ENCODE measurements around the gene FOXP2. TPM values are rescaled to one million over a fixed set of nuclear protein-coding genes. Genes with fewer than 3 reads are reported as not detected.
A peak's percentile ranks its signal among the peaks of the same experiment; 100 is the strongest.
"Not testable (repeated sequence)": the region's sequence is repeated elsewhere in the genome, so short reads cannot be mapped to it uniquely, and the experiment has no call there.

The FOXP2 gene
- polyA plus RNA-seq (ENCODE audit: insufficient read length in 10 of 10): 10 to 100 TPM in 5 of 10 donors, 1 to 10 TPM in 5; 5.5 to 14.4 (median 9.7) TPM
- long read RNA-seq, donor 1: 0 reads
- long read RNA-seq, donor 2: 0 reads
- long read RNA-seq, donor 3: 0 reads
- long read RNA-seq, donor 4: 0 reads
- long read RNA-seq, donor 5: 0 reads
- long read RNA-seq, donor 6: 0 reads
- long read RNA-seq, donor 7: 0 reads
- long read RNA-seq, donor 8: 0 reads
- long read RNA-seq, donor 9, partial matches to known transcripts: 0 of 1 reads
- long read RNA-seq, donor 9, other reads (novel, unspliced or antisense): 0 of 1 reads

DNA sequence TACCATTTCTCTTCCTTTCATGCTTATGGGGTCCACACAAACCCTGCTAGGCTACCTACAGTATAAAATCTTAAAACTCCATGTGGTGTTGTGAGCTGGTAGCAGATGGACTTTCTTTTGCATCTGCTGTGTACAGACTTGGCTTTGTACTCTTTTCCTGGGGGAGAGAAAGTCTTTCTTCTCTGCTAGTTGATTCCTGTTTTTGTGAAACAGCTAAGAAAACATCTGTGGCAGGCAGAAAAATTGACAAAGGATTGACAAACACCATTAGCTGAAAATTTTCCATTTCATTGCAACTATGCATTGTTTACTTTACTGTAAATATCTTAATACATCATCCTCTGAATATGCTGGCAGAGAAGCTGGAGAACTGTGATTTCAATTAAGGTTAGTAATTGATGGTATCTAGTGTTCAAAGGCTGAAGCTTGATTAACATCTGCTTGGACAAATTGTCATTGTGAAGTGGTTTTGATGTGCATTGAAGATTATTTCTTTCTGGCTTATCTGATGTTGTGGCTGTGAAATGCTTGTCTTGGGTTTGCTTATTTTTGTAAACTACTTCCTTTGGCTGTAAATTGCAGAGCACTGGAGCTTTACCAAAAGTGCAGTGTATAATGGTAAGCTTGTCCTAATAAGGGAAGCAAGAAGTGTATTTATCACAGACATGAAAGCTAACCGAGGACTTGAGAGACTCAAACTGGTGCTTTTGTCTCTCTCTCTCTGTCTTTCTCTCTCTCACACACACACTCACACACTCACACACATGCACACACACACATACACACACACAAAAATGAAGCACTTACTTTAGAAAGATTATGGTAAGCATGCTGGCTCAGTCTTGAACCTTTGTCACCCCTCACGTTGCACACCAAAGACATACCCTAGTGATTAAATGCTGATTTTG, at the start of gene FOXP2:
Gene FOXP2 (plus strand): TSS at position 660 of the 908 bp plus-strand sequence. CDS start 11,697 bp downstream, outside the sequence.
- peak; percentile 58 to 85 (median 67) for DNase-seq

DNA sequence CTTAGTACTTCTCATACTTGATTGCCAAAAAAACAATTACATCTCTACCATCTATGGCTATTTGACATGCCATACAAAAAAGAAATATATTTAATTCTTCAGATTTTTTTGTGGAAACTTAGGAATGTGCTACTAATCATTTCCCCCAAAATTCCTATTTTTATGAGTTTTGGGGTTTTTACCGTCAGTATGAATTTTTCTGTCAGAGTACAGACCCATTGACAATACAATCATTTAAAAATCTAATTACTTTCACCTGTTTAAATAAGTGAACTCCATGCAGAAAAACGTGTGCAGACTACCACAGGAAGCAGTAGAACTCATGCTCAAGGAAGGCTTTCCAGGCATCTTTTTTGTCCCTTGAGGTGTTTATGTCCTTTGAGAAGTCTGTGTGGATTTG, 48.8 kb upstream of the FOXP2 start:
- DNase-seq: no peak

DNA sequence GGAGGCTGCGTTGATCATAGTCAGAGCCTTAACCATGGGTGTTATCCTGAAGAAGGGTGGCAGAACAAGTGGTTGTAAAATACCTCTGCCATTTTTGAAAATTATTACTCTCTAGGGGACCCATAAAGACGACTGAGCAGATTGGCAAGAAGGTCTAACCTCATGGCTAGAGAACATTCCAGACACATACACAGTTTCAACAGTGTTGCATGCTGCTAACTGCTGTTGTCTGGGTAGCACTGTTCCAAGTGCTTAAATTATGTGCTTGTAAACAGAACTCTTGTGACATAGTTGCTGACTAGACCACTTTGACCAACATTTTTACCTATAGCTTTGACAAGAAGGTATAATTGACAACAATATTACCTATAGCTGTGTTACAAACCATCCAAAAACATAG, 46.1 kb upstream of the FOXP2 start:
- no peak for DNase-seq

DNA sequence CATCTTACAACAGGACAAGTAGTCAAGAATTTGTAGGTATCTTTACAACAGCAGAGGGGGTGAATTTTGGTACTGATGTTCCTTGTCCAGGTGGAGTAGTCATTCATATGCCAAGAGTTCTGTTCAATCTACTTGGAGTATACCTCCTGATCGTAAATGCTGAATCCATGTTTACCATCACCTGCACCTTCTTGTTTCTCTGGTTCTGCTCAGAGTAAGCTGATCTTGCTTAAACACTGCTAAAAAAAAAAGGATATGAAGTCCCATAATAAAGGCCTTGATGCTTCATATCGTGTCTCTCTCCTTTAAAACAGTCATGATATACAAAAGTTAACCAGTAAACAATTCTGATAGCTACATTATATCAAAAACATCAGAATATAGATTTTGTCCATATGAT, 45.3 kb upstream of the FOXP2 start:
- DNase-seq: no peak

DNA sequence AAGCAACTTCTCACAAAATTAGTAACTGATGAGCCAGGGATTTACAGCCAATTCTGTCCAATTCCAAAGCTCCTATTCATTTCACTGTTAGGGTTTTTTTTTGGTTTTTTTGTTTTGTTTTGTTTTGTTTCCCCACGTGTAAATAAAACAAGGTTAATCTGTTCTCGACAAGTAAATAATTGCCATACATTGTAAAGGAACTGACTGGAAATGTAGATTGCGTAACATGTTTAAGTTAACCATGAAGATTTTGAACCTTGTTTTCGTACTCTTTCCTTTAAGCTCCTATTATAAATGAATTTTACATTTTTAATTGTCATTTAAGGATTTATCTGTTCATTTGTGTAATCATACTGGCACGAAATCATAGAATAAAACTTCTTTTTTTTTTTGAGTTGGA, 42.0 kb upstream of the FOXP2 start:
- DNase-seq: no peak

DNA sequence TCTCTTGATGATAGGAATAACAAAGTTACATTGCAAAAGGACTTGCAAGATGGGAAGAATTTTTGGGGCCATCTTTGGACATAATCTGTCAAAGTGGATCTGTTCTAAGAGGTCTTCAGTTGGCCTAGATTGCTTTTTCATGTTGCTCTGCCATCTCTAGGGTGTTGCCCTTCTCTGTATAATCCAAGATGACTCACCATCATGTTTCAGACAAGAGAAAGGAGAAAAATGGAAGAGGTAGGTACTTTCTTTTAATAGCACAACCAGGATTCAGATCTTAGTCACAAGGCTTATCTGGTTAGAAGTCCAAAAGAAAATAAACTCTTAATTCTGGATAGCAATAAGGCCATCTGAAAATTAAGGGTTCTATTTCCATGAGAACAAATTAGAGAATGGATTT, 38.7 kb upstream of the FOXP2 start:
- no peak for DNase-seq

DNA sequence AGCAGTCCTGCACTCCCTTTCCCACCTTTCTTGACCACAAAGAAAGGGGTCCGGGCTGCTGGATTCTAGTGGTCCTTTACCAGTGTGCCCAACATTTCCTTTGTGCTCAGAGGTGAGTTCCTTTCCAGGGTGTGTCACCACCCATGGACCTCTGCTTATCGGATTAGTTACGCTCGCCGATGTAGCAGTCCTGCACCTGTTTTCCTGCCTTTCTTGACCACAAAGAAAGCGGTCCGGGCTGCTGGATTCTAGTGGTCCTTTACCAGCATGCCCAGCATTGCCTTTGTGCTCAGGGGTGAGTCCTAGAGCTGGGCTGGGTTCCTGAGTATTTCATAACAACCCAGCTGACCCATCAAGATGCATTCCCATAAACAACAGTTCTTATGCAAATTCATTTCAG, 30.7 kb upstream of the FOXP2 start:
- not testable (repeated sequence) for DNase-seq

DNA sequence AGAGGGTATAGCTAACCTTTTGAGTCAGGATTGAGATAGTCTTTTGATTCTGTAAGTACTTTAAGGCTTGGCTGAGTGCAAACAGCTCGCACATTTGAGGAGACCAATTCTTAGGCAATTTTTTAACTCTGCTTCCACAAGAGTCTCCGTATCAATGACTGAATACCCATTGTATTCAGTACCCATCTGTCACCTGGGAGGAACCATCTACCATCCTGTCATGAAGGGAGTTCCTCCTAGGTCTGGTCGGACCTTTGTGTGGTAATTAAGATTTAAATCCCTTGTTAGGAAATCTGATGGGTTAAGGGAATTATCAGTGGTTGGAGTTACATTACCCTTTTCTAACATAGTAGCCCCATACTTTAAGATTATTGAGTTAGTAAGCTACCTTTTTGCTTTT, 30.3 kb upstream of the FOXP2 start:
- DNase-seq: not testable (repeated sequence)

DNA sequence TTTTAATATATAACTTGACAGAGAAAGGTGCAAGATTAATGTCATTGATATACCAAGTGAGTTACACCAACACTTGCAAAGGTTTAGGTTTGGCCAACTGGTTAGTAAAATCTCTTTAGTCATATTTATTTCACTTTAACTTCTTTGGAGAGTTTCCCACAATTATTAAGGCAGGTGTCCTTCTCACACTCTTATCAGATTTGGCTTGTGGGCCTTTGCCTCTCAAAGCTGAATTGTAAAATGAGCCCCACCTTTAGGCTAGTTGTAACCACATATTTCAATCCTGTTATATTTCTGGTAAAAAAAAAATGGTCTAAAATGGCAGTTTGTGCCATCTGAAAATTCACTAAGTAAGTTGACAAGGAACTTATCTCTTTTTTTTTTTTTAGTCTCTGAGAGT, 26.6 kb upstream of the FOXP2 start:
- no peak for DNase-seq

DNA sequence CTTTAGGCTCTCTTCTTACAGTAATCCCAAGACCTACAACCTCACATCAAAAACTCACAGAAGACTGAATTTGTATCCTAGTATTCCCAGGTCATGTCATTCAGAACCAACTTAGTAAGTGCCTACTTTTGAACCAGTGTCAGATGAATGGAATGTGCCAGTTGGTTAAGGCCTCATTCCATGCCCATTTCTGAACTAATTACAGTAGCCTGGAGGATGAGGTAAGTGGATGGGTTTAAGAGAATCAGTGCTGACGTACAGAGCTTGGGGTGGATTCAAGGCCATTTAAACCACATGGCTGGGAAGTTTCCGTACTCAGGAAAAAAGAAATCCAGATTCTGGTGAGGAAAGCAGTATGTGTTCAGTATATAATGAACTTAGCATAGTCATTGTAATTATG, 21.9 kb upstream of the FOXP2 start:
- DNase-seq: peak in 1 of 3 donors; percentile 27

DNA sequence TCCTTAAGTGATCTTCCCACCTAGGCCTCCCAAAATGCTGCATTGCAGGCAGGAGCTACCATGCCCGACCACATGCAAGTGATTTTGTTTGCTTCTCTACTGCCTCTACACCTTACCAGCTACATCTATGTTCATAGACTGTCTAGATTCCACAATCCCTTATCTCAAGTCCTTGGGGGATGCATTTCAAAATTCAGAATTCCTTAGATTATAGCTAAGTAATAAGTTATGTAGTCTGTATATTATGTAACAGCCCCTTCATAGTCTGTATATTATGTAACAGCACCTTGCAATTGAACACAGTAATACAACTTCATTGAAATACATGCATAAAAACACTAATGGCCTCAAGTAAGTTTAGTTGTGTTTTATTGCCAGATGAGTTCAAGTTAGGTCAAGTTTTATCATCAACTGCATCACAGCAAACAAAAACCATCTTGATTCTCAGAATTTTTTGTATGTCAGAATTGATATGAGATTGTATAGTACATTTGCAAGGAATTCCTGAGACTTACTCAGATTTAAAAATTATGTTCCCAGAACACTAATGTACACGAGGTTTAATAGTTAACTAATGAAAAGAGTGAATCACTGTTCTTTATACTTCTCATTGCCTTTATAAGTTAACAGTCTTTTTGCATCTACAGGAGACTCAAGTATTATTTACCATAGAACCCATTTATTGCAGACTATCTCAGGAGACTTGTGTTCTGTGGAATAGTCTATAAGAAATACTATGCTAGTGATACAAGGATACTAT, 11.6 kb upstream of the FOXP2 start:
- no peak for DNase-seq

DNA sequence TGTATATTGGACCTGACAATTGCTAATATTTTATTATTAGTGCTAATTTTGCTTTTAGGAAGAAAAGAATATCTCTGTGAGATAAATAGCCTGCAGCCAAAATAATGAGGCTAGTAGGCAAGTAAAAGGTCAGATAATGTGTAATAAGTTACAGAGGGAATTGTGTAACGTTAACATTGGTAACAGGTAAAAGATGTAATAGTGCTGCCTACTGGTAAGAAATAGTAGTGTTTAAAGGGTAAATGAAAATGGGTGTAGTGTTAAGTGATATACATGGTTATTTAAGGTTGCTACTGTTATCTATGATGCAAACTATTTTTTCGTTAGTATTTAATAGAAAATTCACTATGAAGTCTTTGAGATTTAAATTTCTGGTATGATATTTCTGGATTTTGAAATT, 9.2 kb upstream of the FOXP2 start:
- DNase-seq: no peak

DNA sequence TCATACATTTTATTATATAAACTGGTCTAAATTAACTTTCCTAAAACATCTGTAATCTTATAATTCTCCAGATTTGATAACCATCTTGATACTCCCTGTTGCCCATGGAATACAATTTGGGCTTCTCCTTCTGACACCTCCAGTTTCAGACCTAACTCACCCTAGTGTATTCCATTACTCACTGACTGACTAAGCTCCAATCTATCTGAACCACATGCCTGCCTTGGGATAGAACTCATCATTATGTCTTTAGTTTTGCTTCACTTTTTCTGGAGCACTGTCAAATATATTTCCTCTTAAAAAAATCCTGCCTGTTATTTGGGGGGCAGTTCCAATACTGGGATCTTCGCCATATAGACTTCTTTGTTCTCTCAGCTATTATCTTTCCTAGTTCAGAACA, 4.9 kb upstream of the FOXP2 start:
- DNase-seq: no peak

DNA sequence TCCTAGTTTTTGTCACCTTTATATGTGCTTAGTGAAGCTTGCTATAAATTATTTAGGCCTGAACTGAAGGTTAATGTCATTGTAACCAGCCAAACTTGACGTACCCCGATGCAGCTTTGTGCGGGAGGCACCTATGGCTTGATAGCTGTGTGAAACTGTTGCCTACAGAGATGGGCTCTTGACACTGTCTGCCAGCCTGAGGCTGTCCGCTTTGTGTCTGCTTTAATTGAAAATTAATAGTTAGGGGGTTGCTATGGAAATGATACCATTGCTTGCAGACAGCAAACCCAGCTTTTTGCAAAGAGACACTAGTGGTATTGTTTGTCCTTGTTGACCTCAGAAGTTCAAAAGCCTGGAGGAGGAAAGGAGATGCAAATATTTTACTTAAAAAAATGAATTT, 2.1 kb upstream of the FOXP2 start:
- DNase-seq: no peak

DNA sequence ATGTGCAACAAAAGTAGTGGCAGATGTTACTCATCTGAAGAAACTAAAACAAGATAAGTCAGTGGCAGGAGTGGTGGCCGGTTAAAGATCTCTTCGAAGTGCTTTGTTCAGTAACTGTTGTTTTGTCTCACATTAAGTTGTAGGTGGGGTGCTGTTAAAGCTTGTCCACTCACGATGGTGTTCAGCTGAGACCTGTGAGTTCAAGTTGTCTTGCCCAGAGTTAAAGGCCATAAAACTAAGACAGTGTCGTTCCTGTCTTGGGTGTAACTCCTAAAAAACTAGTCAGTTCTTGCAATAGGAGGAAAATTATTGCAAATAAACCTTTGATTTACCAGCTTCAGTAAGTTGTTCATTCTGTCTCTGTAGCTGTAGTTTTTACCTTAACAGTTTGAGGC, 857 bp upstream of the FOXP2 start:
- DNase-seq: no peak

DNA sequence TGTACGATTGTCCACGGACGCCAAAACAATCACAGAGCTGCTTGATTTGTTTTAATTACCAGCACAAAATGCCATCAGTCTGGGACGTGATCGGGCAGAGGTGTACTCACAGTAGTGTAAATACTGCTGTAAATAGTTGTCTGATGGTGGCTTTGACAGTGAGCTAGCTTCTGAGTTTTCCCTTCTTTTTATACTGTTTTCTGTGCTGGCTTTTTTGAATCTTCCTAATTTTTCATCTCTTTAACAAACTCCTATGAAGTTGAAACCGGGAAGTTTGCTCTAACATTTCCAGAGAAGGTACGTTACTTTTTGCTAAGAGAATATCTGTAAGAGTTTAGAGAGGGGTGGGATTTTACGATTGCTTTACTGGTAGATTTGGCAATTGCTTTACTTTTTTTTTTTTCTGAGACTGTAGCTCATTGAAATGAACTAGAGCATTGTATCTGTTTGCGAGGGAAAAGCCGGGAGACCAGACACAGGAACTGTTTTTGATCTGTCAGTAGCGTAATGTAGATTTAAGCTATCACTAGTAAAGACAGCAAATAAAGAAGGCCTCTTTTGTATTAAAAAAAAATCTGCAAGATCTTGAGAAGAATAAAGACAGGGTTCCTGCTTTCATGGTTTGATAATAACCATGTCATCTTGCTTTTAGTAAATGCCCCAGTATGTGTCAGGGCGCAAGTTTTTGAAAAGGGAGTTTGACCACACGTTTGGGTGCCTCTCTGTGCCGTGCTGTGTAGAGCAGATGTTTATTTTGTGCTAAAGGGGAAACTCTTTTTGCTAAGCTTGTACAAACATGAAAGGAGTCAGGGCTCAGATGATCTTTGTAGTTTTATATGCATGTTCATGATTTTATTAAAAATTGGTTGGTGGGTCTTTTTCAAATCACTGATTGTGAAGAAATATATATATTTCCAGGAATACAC, 712 bp downstream of the FOXP2 start:
- DNase-seq: peak in 1 of 3 donors; percentile 27

DNA sequence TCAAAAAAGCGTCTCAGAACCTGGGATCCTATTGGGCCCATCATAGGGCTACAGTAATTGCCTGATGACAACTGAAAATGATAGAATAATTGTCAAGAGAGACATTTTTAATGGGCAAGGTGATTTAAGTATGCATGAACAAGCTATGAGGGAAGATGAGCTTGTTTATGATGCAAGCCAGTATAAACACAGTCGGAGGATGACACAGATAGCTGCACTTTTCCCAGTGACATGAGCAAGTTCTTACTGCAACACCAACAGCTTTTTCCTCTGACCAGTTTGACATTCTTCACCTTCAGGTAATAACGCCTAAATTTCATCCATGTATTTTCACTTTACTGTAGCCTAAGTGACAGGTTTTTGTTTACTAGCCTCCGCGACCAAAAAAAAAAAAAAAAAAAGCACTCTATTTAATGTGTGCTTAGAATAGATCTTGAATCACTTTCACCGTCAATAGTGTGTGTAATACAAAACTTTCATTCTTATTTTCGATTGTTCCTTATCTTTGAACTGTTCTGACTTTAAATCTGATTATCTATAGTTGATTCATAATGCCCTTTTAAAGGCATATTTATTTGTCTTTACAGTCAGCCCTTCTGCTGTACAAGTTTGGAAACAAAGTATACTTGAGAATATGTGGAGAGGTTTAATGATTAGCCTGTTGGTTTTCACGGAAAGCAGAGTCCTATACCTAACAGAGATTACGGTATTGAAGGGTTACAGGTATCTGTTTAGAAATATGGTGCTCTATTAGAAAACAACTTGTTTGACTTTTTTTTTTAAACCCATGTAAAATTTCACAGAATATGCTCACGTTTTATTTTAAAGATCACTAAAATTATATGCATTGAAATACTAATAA, 1.7 kb downstream of the FOXP2 start:
- peak in 1 of 3 donors; percentile 38 for DNase-seq

DNA sequence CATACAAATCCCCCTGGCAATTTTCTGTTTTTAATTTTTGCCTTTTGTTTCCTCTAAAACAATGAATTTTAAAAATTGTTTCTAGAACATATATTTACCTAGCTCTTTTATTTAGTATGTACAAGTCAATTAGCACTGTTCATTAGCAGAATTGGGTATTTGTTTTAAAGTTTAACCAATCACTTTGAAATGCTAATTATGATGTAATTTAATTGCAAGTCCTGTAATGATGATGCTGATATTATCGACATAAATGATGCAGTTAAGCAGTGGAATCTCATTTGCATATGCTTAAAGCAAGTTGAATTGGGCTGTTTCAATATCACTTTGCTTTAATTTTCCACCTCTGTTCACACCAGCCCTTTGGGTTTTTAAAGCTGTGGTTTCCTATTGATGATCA, 2.7 kb downstream of the FOXP2 start:
- DNase-seq: no peak

DNA sequence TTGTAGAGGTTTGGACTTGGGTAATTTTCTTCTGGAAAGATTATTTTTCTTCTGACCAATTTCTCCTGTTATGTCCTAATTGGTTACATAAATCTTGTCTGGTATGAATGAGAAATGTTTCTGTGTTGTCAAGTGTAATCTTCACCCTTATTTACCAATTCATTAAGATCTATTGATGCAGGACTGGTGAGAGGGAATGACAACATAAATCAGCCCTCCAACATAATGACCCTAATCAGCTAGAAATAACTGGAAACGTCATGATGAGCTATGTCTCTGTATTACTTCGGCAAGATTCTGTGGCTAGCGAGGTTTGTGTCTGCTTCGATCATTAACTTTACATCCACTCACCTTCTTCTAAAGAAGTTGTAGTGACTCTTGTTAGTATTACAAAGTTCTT, 3.5 kb downstream of the FOXP2 start:
- DNase-seq: no peak

Measured in muscle of back (tissue), 13 donors.